ENCODE results near the gene FKRP. TPM values are rescaled to one million over a fixed set of nuclear protein-coding genes. Genes with fewer than 3 reads are reported as not detected.
A peak's percentile ranks its signal among the peaks of the same experiment; 100 is the strongest.

Gene FKRP
- total and polyA plus RNA-seq, 2 of the 13 experiments (the other 11 are each of a cell fraction or from before 2014, with no cell fraction given), result 7.3 to 9.8 TPM

DNA sequence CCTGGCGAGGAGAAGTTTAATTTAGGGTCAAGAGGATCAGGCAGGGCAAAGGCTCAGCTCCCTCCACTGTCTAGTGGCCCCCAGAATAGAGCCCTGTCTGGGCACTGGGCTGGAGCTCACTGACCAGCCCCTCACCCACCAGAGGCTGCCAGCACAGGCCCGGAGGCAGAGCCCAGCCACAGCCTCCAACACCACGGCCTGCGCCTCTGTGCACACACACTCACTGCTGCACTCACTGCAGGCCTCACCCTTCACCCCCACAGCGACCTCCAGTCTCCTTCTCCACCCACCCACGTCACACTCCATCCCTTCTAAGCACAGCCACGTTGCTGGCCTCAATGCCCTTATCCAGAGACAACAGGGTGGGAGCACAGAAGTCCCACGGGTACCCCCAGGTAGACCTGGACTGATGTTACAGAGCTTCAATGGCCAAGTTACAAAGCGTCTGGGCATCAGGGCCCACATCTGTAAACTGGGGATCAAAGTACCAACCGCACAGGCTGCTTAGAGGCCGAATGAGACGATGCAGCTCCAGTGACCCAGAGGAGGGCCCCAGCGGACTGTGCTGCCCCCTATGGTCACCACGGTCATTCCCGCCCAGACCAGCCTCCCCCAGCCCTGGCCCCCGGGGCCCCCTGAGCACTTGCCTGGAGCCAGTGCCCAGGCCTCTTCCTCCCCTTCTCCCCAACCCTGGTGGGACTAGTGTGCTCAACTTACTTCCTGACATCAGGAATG lies 24.4 kb upstream of the FKRP start (continued):
- TF ChIP-seq SRSF1 (optimal IDR thresholded peaks at IDR 0.05; ENCODE audit: low read depth, low read length) (no peak), KDM3A (CRISPR knock-in tag; IDR thresholded peaks at IDR 0.05; ENCODE audit: low read depth) (no peak), ZNF274 (CRISPR knock-in tag; IDR thresholded peaks at IDR 0.05) (no peak), SNRNP70 (IDR thresholded peaks at IDR 0.05; ENCODE audit: low read depth, low read length) (no peak), ZNF720 (CRISPR knock-in tag; IDR thresholded peaks at IDR 0.05) (no peak), ATF5 (CRISPR knock-in tag; IDR thresholded peaks at IDR 0.05; ENCODE audit: low read depth) (no peak), HBP1 (CRISPR knock-in tag; IDR thresholded peaks at IDR 0.05; ENCODE audit: low read depth) (no peak), RERE (CRISPR knock-in tag; IDR thresholded peaks at IDR 0.05; ENCODE audit: low read depth) (no peak), ZNF747 (CRISPR knock-in tag; IDR thresholded peaks at IDR 0.05; ENCODE audit: borderline replicate concordance) (no peak), POLR2G (IDR thresholded peaks at IDR 0.05; ENCODE audit: low read depth, low read length) (no peak), ZNF570 (CRISPR knock-in tag; IDR thresholded peaks at IDR 0.05; ENCODE audit: borderline replicate concordance) (no peak), AHR (CRISPR knock-in tag; IDR thresholded peaks at IDR 0.05) (no peak), RBM22 (optimal IDR thresholded peaks at IDR 0.05; ENCODE audit: low read length) (no peak), RAD21 (CRISPR knock-in tag; IDR thresholded peaks at IDR 0.05) (no peak; the same call in 1 of the 2 replicates), LCORL (IDR thresholded peaks at IDR 0.05) (no peak), LCORL (CRISPR knock-in tag; IDR thresholded peaks at IDR 0.05) (0 out of 2 replicates have a peak, but pooled peaks have one; percentile 47), GABPB1 (CRISPR knock-in tag; IDR thresholded peaks at IDR 0.05) (no peak), REPIN1 (CRISPR knock-in tag; IDR thresholded peaks at IDR 0.05; ENCODE audit: borderline replicate concordance, low read depth) (no peak), ZBTB8A (CRISPR knock-in tag; IDR thresholded peaks at IDR 0.05; ENCODE audit: borderline replicate concordance, low read depth) (no peak), ZNF136 (CRISPR knock-in tag; IDR thresholded peaks at IDR 0.05; ENCODE audit: low read depth) (no peak), SIN3B (IDR thresholded peaks at IDR 0.05; ENCODE audit: low read length) (no peak)
- TF ChIP-seq, protein P1, sequence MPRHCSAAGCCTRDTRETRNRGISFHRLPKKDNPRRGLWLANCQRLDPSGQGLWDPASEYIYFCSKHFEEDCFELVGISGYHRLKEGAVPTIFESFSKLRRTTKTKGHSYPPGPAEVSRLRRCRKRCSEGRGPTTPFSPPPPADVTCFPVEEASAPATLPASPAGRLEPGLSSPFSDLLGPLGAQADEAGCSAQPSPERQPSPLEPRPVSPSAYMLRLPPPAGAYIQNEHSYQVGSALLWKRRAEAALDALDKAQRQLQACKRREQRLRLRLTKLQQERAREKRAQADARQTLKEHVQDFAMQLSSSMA (CRISPR knock-in tag; IDR thresholded peaks at IDR 0.05), result no peak
- TF ChIP-seq, protein P2, sequence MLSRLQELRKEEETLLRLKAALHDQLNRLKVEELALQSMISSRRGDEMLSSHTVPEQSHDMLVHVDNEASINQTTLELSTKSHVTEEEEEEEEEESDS (CRISPR knock-in tag; IDR thresholded peaks at IDR 0.05; ENCODE audit: borderline replicate concordance), result no peak
